SU-DHL-6 (cell line): ENCODE data around the gene IRAK1.

Experiments used
- EZH2phosphoT487 ChIP-seq: fragments of 200-600 bp; sonication (generic), shearing (Covaris generic); conservative IDR thresholded peaks from 2 replicates; pipeline ENCODE4 v1.6.1; 2018; ENCODE audit warnings: mild to moderate bottlenecking, antibody characterized with exemption, low read length, moderate library complexity, mixed read lengths
- TF ChIP-seq, protein P1 (sequence below): fragments of 200-600 bp; sonication (generic); IDR thresholded peaks from one replicate; pipeline ENCODE4 v1.5.1; 2017; ENCODE audit warnings: antibody characterized with exemption, mild to moderate bottlenecking, low read length, moderate library complexity; ENCODE audit not compliant: insufficient read depth, poor library complexity, severe bottlenecking

DNA sequence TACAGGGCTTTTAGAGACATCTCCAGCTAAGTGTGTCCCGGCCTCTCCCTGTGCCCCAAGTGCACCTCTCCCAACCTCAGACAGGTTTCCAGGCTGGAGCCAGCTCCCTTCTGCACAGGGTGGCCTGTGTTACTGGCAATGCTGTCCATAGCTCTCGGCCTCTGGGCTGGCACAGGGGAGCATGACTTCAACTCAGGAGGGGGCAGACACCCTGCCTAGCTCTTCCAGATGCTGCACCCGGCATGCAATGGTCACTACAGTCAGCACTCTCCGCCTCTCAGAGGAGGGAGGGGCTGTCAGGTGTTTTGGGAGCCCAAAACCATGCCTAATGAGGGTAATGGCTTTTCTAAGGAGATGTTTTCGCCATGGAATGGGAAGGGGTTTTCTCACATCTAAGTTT lies 2.4 kb upstream of the IRAK1 start:
- TF ChIP-seq, protein P1, sequence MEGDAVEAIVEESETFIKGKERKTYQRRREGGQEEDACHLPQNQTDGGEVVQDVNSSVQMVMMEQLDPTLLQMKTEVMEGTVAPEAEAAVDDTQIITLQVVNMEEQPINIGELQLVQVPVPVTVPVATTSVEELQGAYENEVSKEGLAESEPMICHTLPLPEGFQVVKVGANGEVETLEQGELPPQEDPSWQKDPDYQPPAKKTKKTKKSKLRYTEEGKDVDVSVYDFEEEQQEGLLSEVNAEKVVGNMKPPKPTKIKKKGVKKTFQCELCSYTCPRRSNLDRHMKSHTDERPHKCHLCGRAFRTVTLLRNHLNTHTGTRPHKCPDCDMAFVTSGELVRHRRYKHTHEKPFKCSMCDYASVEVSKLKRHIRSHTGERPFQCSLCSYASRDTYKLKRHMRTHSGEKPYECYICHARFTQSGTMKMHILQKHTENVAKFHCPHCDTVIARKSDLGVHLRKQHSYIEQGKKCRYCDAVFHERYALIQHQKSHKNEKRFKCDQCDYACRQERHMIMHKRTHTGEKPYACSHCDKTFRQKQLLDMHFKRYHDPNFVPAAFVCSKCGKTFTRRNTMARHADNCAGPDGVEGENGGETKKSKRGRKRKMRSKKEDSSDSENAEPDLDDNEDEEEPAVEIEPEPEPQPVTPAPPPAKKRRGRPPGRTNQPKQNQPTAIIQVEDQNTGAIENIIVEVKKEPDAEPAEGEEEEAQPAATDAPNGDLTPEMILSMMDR: no peak
- TF ChIP-seq EZH2phosphoT487: no peak
